ENCODE measurements around the gene TMC5.
A peak's percentile ranks its signal among the peaks of the same experiment; 100 is the strongest.
"Not testable (repeated sequence)": the region's sequence is repeated elsewhere in the genome, so short reads cannot be mapped to it uniquely, and the experiment has no call there.

Gene TMC5, protein sequence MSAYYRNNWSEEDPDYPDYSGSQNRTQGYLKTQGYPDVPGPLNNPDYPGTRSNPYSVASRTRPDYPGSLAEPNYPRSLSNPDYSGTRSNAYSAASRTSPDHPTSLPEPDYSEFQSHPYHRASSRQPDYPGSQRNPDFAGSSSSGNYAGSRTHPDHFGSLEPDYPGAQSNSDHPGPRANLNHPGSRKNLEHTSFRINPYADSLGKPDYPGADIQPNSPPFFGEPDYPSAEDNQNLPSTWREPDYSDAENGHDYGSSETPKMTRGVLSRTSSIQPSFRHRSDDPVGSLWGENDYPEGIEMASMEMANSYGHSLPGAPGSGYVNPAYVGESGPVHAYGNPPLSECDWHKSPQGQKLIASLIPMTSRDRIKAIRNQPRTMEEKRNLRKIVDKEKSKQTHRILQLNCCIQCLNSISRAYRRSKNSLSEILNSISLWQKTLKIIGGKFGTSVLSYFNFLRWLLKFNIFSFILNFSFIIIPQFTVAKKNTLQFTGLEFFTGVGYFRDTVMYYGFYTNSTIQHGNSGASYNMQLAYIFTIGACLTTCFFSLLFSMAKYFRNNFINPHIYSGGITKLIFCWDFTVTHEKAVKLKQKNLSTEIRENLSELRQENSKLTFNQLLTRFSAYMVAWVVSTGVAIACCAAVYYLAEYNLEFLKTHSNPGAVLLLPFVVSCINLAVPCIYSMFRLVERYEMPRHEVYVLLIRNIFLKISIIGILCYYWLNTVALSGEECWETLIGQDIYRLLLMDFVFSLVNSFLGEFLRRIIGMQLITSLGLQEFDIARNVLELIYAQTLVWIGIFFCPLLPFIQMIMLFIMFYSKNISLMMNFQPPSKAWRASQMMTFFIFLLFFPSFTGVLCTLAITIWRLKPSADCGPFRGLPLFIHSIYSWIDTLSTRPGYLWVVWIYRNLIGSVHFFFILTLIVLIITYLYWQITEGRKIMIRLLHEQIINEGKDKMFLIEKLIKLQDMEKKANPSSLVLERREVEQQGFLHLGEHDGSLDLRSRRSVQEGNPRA

DNA sequence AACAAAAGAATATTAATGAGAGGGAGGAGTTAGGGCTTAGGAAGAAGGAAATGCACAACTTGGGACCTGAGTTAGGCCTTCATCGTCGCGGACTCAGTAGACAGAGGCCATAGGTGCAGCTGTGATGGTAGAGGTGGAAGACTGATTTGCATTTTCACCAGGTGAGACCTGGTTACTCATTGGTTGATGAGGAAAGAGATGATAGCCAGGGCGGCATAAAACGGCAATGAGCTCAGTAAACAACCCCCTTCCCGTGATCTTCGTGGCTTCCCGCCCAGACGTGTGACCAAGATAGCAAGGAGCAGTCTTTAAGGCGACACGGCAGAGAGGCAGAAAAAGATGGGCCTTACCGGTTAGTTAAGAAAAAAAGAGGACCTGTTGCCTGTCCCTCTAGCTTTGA is at the start of gene TMC5:
Gene TMC5 (plus strand): TSS at position 244 of the 400 bp plus-strand sequence. CDS start 22,156 bp downstream, outside the sequence.
- no peak for DNase-seq

DNA sequence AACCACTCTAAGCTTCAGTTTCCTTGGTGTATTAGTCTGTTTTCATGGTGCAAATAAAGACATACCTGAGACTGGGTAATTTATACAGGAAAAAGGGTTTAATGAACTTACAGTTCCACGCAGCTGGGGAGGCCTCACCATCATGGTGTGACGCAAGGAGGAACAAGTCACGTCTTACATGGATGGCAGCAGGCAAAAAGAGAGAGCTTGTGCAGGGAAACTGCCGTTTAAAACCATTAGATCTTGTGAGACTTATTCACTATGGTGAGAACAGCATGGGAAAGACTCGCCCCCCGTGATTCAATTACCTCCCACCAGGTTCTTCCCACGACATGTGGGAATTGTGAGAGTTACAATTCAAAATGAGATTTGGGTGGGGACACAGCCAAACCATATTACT is 45.1 kb upstream of the TMC5 start:
- DNase-seq = not testable (repeated sequence)

DNA sequence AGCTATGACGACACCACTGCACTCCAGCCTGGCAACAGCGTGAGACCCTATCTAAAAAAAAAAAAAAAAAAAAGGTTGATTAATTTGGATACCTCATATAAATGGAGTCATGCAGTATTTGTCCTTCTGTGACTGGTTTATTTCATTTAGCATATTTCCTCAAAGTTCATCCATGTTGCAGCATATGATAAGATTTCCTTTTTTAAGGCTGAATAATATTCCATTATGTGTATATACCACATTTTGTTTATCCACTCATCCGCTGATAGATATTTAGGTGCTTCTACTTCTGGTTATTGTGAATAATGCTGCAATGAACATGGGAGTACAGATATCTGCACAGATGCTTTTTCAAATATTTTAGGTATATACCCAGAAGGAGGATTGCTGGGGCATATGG is 43.3 kb upstream of the TMC5 start:
- no peak for DNase-seq

DNA sequence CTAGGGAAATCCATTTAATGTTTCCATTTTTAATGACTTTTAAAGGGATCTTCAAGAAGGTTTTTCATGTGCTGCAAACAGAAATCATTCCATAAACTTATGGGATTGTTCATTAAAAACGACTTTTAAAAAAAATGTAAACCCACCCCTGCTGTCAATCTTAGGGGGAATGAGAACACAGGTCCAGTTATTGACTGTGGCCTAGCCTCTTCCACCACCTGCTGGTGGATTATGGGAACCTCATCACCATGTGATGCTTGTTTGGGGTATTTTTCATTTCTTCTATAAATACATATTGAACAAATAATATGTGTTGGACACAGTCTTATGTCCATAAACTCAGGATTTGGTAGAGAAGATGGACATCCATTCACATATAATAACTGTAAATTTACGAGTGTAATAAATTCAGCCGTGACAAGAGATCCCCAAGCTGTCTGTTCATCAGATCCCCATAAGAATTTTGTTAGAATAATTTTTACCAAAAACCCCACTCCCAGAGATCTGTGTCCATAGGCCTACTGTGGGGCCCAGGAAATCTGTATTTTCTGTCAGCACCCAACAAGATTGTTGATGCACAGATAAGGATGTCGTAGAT is 42.0 kb upstream of the TMC5 start:
- DNase-seq = peak; percentile 40

DNA sequence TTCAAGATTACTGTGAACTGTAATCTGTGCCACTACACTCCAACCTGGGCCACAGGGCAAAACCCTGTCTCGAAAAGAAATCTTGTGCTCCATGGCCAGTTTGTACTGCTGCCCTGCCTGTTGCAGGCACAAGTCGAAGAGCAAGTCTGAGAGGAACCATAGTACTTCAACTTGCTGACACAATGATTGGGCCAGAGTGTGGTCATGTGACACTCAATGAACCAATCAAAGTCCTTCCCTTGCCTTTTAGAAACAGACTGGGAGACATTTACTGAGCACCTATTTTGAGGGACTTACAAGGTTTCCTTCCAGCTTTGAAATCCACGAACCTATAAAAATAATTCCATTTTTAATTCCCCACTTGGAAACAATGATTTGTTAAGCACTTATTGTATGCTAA is 39.8 kb upstream of the TMC5 start:
- no peak for DNase-seq

DNA sequence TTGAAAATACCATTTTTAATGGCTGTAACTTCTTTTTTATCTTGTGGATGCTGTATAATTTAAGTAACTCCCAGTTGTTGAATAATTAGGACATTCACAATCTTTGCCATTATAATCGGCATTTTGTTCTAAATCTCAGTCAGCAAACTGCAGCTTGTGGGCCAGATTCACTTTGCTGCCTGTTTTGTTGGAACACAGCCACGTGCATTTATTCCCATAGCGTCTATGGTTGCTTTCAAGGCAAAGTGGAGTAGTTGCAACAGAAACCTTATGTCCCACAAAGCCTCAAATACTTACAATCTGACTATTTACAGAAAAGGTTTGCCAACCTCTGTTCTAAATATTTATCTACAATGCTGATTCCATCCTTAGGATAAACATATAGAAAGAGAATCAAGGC is 39.2 kb upstream of the TMC5 start:
- no peak for DNase-seq

DNA sequence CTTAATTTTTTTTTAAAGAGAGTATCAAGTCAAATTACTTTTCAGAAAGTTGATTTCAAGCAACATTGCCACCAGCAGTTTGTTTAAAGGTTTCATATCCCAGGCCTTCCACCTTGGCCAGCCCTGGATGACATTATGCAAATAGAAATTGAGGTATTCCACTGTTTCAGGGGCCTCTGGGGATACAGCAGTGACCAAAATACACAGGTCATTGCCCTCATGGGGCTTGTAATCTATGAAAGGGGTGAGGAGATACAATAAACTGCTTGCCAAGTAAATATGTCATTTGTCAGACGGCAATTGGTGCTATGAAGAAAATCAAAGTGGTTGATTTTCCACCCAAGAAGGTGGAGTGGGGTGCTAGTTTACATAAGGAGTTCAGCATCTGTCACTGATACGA is 37.8 kb upstream of the TMC5 start:
- no peak for DNase-seq

DNA sequence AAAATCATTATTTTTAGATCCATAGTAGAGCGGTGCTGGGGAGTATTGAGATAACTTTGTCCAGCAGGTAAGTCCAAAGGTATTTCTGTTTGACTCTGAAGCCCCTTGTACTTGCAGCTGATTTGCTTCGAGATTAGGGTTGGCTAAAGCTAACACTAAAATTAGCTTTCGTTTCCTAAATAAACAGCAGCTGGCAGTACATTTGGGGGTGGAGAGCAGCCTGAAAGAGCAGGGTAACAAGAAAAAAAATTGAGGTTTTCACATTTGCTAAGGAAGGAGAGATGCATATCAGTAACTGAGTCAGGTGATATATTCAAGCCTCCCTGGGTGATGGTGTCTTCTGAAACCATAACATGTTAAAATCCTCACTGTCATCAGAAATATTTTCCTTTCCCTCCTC is 37.4 kb upstream of the TMC5 start:
- DNase-seq = peak; percentile 14

DNA sequence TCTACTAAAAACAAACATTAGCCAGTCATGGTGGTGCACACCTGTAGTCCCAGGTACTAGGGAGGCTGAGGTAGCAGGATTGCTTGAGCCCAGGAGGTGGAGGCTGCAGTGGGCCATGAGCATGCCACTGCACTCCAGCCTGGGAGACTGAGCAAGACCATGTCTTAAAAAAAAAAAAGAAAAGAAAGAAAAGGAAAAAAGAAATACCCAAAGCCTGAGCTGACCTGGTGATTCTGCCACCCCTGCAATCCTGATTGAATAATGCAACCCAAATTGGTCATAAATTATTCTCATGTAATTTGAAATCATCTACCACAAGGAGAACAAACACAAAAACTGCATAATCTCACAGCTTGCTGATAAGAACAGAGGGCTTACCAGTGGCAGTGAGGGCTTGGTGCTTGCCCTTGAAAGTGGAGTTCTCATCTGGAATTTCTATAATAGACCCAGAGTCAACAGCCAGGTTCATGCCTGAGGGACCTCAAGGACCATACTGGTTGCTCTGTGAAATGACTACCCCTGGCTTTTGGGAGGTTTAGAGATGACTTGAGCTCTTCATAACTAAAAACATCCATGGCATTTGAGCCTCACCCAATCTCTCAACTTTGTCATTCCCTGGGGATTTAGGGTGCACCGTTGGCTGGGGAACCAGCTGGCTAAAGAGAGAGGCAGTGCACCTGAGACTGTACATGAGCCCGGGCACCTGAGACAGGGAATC is 35.4 kb upstream of the TMC5 start:
- no peak for DNase-seq

DNA sequence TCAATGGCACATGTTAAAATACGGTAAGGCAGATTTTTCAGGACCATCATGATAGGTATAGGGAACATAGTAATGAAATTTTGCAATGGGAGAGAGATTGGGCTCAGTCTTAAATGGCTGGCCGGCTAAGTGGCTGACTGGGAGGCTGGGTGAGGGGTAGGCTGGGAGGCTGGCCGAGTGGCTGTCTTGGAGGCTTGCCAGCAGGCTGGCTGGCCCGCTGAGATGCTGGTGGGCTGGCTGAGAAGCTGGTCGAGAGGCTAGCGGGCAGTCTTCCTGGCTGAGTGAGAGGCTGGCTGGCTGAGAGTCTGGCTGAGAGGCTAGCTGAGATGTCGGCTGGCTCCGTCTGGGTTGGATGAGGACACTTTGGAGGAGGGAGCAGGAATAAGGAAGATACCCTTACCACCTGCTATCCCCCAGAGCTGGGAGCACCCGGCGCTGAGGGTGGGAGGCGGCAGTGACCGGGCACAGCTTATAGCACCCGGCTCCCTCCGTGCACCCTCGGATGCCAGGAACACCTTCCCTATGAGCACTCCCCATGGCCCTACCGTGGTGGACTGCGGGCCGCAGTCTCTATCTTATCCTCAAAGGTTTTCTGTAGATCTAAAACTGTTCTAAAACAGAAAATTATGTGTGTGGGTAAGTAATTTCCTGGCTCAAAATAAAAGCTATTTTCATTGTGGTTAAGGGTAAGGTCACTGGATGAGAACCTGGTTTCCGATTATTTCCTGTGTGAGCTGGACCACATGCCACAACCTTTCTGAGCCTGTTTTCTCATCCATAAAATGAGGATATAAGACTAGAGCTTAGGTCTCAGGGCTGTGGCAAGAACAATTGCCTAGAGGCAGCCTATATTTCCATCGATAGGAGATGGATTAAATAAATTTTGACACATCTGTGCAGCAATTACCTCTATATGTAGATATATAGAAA is 34.5 kb upstream of the TMC5 start:
- peak; percentile 59 for DNase-seq

DNA sequence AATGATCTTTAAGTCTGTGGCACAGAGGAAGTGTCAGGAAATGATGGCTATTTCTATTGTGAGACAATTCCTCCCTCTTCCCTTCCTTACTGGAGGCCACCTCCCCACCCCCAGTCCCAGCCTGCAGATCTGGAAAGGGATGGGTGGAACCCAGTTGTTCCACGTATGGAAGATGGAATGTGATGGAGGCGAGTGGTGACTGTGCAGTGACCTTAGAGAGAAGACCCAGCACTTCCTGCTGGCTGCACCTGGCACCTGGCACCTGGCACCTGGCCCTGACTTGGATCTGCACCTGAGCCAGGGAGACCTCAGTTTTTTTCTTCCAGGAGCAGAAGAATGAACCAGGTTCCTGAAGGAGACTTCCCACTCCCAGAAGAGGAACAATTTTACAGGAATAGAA is 33.0 kb upstream of the TMC5 start:
- peak; percentile 51 for DNase-seq

DNA sequence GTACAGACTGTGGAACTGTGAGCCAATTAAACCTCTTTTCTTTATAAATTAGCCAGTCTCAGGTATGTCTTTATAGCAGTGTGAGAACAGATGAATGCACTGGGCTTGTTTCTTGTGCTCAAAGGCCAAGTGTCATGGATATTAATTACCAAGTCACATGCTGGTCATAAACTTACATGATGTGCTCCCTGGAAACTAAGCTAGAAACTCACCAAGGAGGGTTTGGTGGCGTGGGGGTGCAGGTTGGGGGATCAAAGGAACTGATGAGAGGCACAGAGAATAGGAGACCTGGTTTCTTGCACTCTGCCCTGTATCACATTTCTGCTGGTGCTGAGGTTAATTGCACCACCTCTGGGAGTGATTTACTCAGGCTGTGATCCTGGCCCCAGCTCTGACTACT is 31.2 kb upstream of the TMC5 start:
- DNase-seq = no peak

DNA sequence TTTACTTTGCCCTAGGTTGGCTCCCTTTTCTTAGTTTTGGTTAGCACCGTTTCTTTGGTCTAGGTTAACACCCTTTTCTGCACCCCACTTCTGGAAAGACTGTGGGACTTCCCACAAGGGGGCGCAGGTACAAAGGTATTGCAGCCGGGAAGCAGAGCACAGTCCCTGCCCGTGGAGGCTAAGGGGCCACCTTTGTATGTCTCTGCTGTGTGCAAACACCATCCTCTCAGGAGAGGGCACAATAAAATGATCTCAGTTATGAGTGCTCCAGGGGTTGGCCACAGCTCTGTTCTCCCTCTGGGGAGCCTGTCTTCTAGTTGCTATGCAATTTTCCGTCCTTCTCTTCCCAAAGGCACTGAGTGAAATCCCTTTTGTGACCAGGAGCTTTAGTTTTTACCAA is 28.4 kb upstream of the TMC5 start:
- DNase-seq = peak; percentile 83

DNA sequence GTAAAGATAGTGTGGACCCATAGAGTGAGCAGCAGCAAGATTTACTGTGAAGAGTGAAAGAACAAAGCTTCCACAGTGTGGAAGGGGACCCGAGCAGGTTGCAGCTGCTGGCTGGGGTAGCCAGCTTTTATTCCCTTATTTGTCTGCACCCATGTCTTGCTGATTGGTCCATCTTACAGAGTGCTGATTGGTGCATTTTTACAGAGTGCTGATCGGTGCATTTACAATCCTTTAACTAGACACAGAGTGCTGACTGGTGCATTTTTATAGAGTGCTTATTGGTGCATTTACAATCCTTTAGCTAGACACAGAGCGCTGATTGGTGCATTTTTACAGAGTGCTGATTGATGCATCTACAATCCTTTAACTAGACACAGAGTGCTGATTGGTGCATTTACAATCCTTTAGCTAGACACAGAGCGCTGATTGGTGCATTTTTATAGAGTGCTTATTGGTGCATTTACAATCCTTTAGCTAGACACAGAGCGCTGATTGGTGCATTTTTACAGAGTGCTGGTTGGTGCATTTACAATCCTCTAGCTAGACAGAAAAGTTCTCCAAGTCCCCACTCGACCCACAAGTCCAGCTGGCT is 26.4 kb upstream of the TMC5 start:
- not testable (repeated sequence) for DNase-seq

DNA sequence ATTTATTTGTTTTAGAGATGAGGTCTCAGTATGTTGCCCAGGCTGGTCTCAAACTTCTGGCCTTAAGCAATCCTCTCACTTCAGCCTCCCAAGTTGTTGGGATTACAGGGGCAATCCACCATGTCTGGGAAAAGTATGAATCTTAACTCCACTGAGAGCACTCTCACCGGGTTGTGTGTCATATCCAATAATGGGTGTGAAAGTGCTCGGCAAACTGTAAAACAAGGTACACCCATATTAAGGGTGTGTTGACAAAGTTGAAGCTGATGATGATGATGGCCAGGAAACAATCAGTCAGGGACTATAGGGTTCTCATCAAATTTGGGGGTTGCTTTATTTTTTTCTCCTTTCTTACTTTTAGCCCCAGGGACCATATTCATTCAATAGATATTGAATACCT is 25.3 kb upstream of the TMC5 start:
- DNase-seq = no peak

DNA sequence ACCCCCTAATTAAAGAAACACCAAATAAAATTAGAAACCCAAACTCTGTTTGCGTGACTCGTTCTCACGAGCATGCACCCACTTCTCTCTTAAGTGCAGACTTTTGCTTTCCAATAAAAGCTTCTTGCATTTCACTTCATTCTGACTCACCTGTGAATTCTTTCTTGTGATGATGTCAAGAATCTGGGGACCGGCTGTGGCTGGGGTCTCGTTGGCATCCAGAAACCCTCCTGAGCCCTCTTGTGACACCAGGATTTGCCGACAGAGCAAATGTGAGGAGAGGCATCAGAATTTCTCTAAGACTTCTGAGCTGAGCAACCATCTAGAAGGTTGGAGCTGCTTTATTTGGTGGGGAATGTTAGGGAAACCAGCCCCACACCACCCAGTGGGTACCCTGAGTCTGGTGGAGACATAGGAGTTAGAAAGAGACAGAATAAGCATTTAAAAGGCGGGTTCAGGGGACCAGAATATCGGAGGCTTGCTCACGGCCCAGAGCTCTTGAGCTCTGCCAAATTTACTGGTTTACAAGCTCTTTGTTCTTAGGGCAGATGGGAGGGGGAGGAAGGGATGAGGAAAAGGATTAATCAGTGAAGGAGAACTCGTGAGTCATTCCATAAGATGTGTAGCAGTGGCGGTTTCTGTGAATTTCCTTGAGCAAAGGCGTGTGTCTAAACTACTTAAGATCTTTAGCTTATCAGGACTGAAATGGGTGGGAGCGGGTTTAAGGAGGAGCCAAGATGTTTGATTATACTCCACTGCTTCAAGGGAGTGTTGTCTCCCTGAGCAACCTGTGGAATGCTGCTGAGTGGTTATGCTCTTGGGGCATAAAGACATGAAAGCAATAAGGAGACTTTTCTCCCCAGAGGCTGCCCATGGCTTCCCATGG is 24.2 kb upstream of the TMC5 start:
- no peak for DNase-seq

DNA sequence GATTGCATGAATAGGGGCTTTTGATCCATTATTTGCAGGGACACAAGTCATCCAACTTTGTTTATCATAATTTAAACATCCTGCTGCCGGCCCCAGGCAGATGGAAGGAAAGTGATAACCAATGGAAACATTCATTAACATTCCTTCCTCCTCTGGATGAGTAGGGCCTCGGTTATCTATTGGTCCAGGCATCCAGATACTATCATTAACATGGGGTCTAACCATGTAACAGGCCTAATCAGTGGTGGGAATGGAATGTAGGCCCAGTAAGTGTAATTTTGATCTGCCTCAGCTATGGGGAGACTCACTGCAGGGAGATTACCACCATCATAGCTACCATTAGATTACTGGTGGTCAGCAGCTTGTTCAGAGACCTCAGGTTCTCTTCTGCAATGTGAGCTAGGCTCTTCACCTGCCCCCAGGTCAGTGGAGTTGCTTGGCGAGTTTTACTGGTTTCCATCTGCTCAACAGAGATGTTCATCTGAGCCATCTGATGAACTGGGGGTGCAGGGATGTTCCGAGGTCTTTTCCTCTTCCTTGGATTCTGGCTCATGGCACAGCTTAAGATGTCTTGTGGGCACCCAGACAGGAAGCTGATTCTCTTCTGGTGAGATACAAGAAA is 21.9 kb upstream of the TMC5 start:
- not testable (repeated sequence) for DNase-seq

DNA sequence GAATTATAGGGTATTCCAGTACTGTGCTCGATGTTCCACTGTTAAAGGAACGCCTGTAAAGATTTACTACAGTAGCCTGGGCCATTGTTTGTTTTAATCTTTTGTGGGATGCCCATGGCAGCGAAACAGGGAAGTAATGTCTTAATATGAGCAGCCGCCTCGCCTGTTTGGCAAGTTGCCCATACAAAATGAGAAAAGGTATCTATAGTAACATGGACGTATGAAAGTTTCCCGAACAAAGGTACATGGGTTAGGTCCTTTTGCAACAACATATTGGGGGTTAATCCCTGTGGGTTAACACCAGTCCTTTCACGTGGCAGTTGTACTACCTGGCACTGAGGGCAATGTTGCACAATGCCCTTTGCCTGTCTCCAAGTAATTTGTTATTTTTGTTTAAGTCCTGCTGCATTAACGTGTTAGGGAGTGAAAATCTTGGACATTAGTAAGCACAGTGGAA is 21.1 kb upstream of the TMC5 start:
- peak; percentile 81 for DNase-seq

DNA sequence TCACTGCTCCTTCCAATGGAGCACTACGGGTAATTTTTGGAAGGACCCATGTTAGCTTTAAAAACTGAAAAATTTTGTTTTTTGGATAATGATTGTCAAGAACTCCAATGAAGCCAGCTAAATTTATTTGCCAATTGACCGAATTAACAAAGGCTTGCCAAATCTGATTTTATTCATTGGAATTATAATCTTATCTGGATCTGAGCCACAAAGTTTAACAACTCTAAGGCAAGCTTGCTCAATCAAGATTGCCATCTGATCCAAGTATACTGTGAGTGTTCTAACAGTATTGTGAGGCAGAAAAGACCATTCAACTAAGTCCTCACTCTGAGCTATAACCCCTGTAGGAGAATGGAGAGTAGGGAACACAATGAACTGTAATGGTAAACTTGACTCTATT is 20.3 kb upstream of the TMC5 start:
- not testable (repeated sequence) for DNase-seq
